GM21723 (cell line): ENCODE results near the gene ZNF383.
"Not testable (repeated sequence)": the region's sequence is repeated elsewhere in the genome, so short reads cannot be mapped to it uniquely, and the experiment has no call there.

Experiments used
- ATAC-seq: cut with Tn5 transposase; IDR thresholded peaks from one replicate; pipeline ENCODE4 v1.9.1; 2021; ENCODE audit warnings: mild to moderate bottlenecking, moderate library complexity; ENCODE audit not compliant: unreplicated experiment

The ZNF383 gene

DNA sequence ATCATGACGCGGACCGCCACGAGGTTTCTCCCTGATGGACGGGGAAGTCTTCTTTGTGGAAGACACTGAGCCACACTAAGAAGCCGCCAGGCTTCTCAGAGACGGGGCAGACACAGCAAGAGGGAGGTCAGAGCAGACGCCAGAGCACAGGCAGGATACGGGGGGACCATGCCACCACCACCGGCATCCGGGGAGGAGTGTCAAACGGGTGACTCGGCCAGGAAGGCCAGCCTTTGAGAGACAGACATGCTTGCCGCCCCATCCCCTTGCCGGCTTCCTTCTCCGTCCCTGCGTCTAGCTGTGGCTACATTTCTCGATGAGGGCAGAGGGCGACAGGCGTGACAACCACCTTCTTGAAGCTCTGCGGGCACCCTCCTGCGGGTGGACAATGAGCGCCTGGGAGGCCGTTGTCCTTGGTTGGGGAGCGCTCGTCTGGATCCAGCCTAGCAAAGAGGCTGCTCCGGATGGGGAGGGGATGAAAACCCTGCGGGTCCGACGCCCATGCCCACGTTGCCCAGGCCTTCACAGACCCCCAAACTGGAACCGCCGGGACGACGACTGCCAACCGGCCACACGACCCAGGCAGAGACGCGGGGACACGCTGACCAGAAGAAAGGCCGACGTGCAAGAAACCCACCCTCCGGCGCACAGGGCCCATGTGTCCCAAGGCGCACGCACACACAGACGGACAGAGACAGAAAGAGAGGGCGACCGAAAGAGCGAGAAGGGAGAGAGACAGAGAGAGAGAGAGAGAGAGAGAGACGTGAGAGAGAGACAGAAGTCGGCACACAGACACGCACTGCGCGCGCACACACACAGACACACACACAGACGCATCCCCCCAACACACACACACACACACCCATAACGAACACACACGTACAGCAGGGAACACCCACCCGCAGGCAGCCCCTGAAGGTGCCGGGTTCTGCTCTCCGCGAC, 75.3 kb downstream of the ZNF383 start:
- ATAC-seq, result not testable (repeated sequence)

- not testable (repeated sequence) for ATAC-seq
Measured at GRCh38 chr19:37294246-37294645, 76.2 kb downstream of the ZNF383 start.
